Measurements from ENCODE around the gene FLT3LG.

DNA sequence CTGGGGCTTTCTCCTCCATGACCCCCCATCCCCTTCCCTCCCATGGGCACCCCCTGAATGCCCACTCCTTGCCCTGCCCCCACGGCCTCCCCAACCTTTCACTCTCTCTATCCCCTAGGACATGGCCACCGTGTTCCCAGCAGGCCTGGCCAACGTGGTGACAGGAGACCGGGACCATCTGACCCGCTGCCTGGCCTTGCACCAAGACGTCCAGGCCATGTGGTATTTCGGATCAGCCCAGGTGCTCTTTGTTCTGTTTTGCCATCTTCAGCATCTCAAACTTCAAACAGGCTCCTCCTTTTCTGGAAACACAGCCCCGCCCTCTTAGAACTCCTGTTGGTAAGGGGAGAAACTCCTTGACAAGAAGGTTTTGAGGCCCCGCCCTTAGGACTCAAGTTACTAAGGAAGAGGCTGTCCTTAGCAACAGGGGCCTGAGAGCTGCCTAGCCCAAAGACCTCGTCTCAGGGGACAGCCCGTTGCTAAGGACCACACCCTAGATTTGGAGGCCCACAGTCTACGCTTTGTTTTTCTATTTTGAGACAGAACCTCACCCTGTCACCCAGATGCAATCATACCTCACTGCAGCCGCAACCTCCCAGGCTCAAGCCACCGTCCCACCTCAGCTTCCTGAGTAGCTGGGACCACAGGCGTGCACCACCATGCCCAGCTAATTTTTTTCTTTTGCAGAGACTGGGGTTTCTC lies 5.1 kb upstream of the FLT3LG start:
- TF ChIP-seq, protein P1, sequence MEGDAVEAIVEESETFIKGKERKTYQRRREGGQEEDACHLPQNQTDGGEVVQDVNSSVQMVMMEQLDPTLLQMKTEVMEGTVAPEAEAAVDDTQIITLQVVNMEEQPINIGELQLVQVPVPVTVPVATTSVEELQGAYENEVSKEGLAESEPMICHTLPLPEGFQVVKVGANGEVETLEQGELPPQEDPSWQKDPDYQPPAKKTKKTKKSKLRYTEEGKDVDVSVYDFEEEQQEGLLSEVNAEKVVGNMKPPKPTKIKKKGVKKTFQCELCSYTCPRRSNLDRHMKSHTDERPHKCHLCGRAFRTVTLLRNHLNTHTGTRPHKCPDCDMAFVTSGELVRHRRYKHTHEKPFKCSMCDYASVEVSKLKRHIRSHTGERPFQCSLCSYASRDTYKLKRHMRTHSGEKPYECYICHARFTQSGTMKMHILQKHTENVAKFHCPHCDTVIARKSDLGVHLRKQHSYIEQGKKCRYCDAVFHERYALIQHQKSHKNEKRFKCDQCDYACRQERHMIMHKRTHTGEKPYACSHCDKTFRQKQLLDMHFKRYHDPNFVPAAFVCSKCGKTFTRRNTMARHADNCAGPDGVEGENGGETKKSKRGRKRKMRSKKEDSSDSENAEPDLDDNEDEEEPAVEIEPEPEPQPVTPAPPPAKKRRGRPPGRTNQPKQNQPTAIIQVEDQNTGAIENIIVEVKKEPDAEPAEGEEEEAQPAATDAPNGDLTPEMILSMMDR (IDR thresholded peaks at IDR 0.05) = no peak
- TF ChIP-seq POLR2A (IDR thresholded peaks at IDR 0.05; ENCODE audit: low read depth) (no peak), EP300 (IDR thresholded peaks at IDR 0.05) (no peak), POLR2AphosphoS5 (IDR thresholded peaks at IDR 0.05) (peak; percentile 36 to 69)

Measured in esophagus muscularis mucosa (tissue), 4 donors.